Smooth muscle cell of bladder (primary cell): ENCODE measurements around the gene ERICH6B. TPM values are rescaled to one million over a fixed set of nuclear protein-coding genes. Genes with fewer than 3 reads are reported as not detected.

Experiments used
- total RNA-seq: library from RNA; depleted of rRNA; stranded (reverse); fragments of >200 nt; gene quantifications from 2 replicates; pipeline ENCODE4 v1.2.3, GENCODE V29; 2014

ERICH6B gene
- total RNA-seq: not detected in 2 replicates

DNA sequence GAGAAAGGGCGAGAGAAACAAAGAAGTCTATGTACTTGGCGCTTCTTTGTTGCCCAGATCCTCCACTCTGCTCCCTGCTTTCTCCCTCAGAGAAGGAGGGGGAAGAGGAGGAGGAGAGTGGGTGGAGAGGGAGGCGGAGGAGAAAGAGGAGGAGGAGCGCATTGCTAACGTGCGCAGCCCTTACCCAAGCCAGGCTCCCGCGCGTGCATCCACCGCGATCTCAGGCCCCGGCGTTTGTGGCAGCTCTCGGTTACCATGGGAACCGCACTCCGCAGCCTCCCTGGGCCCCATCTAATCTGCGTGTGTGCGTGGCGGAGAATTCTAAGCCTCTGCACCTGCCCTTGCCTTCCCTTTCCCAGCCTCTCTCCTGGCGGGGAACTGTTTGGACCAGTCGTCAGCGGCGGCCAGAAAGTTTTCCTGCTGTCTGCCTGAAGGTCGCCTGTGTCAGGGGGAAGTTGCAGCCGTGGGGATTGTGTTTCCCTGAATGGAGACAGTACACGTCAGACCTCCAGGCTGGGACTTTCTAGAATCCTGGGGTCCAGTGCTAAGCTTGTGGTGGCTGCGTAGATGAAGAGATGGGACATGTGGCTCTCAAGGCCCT is at the start of gene ERICH6B:
Gene ERICH6B (minus strand): TSS at position 239 of the 601 bp plus-strand sequence. CDS start 18,734 bp downstream, outside the sequence.

Other genes starting within 250 kb of the ERICH6B start
- gene SLC25A30, start 197.4 kb downstream of the ERICH6B start, total RNA-seq: 9.0 and 12.8 TPM in 2 replicates
- gene COG3, start 150.8 kb downstream of the ERICH6B start, total RNA-seq: 29.7 and 31.9 TPM in 2 replicates
- not detected in 2 replicates for gene CBY2, start 86.6 kb upstream of the ERICH6B start, total RNA-seq
- not detected in 2 replicates for gene SIAH3, start 236.0 kb upstream of the ERICH6B start, total RNA-seq